ENCODE data around the gene PTPRD. TPM values are rescaled to one million over a fixed set of nuclear protein-coding genes. Genes with fewer than 3 reads are reported as not detected.

Gene PTPRD
- total RNA-seq, 2 experiments from 2014 or later = 0.03 TPM; not detected in 1

- BruUV-seq (replicated peaks) = no TSS peak
- no peaks in the 10 kb centered on the region for H3K4me1 ChIP-seq (ENCODE audit: insufficient read depth, low read length, poor library complexity, severe bottlenecking)
- no peak overlapping the region for H3K27ac ChIP-seq (ENCODE audit: low read depth, low read length, poor library complexity, severe bottlenecking)
- no peak overlapping the region for H3K4me3 ChIP-seq (ENCODE audit: low read depth, low read length, poor library complexity, severe bottlenecking)
- H3K9me3 ChIP-seq (ENCODE audit: low read length) = no peaks in the 10 kb centered on the region
- H2AFZ ChIP-seq (ENCODE audit: low read length) = no peak overlapping the region
- no peaks in the 10 kb centered on the region for H3K9me2 ChIP-seq (ENCODE audit: insufficient read depth, low read length)
- DNase-seq (ENCODE audit: low spot score) = no peak
- intact Hi-C loops (cut with micrococcal nuclease; ENCODE audit: unreplicated experiment) = no loop called here
- CTCF ChIA-PET (ENCODE audit: unreplicated experiment) = no interaction called here
- H3K36me3 ChIP-seq (ENCODE audit: insufficient read depth, low read length) = no peaks in the 10 kb centered on the region
- H3K4me2 ChIP-seq (ENCODE audit: low read length) = no peak overlapping the region
- no peaks in the 10 kb centered on the region for H4K20me1 ChIP-seq (ENCODE audit: insufficient read depth, low read length)
- POLR2A ChIA-PET = no interaction called here
- no peaks in the 10 kb centered on the region for H3K79me2 ChIP-seq (ENCODE audit: insufficient read depth, low read depth, low read length)
- no peak for TF ChIP-seq CTCF (conservative IDR thresholded peaks at IDR 0.05; ENCODE audit: low read length)
- no peak for TF ChIP-seq EZH2phosphoT487 (IDR thresholded peaks at IDR 0.05; ENCODE audit: borderline replicate concordance, low read depth, low read length)
Observed at GRCh38 chr9:8287970-8288369, 2324.8 kb downstream of the PTPRD start.

- Histone ChIP-seq H3K4me1 (ENCODE audit: insufficient read depth, low read length, poor library complexity, severe bottlenecking) (no peaks in the 10 kb centered on the region), H3K9me2 (ENCODE audit: insufficient read depth, low read length) (no peaks in the 10 kb centered on the region), H4K20me1 (ENCODE audit: insufficient read depth, low read length) (no peaks in the 10 kb centered on the region), H3K9me3 (ENCODE audit: low read length) (no peaks in the 10 kb centered on the region), H3K36me3 (ENCODE audit: insufficient read depth, low read length) (no peaks in the 10 kb centered on the region), H3K27ac (ENCODE audit: low read depth, low read length, poor library complexity, severe bottlenecking) (no peak overlapping the region), H3K4me2 (ENCODE audit: low read length) (no peak overlapping the region), H3K4me3 (ENCODE audit: low read depth, low read length, poor library complexity, severe bottlenecking) (no peak overlapping the region), H2AFZ (ENCODE audit: low read length) (no peak overlapping the region), H3K79me2 (ENCODE audit: insufficient read depth, low read depth, low read length) (no peaks in the 10 kb centered on the region)
- DNase-seq (ENCODE audit: low spot score) = no peak
- BruUV-seq (replicated peaks) = no TSS peak
- ChIA-PET POLR2A (no interaction called here), CTCF (ENCODE audit: unreplicated experiment) (no interaction called here)
- intact Hi-C loops (cut with micrococcal nuclease; ENCODE audit: unreplicated experiment) = no loop called here
- TF ChIP-seq EZH2phosphoT487 (IDR thresholded peaks at IDR 0.05; ENCODE audit: borderline replicate concordance, low read depth, low read length) = no peak
- TF ChIP-seq CTCF (conservative IDR thresholded peaks at IDR 0.05; ENCODE audit: low read length) = no peak
Observed at GRCh38 chr9:8287501-8287900, 2325.3 kb downstream of the PTPRD start.

GRCh38 chr9:8284884-8285283 is 2327.9 kb downstream of the PTPRD start:
- ChIA-PET CTCF (ENCODE audit: unreplicated experiment) (no interaction called here), POLR2A (no interaction called here)
- H3K27ac ChIP-seq (ENCODE audit: low read depth, low read length, poor library complexity, severe bottlenecking) = no peak overlapping the region
- H3K79me2 ChIP-seq (ENCODE audit: insufficient read depth, low read depth, low read length) = no peaks in the 10 kb centered on the region
- no peak overlapping the region for H3K4me3 ChIP-seq (ENCODE audit: low read depth, low read length, poor library complexity, severe bottlenecking)
- H3K9me2 ChIP-seq (ENCODE audit: insufficient read depth, low read length) = no peaks in the 10 kb centered on the region
- no TSS peak for BruUV-seq (replicated peaks)
- H3K4me1 ChIP-seq (ENCODE audit: insufficient read depth, low read length, poor library complexity, severe bottlenecking) = no peaks in the 10 kb centered on the region
- no peak for DNase-seq (ENCODE audit: low spot score)
- TF ChIP-seq CTCF (conservative IDR thresholded peaks at IDR 0.05; ENCODE audit: low read length) (no peak), EZH2phosphoT487 (IDR thresholded peaks at IDR 0.05; ENCODE audit: borderline replicate concordance, low read depth, low read length) (no peak)
- no peak overlapping the region for H2AFZ ChIP-seq (ENCODE audit: low read length)
- no peak overlapping the region for H3K4me2 ChIP-seq (ENCODE audit: low read length)
- intact Hi-C loops (cut with micrococcal nuclease; ENCODE audit: unreplicated experiment) = no loop called here
- no peaks in the 10 kb centered on the region for H4K20me1 ChIP-seq (ENCODE audit: insufficient read depth, low read length)
- H3K9me3 ChIP-seq (ENCODE audit: low read length) = no peaks in the 10 kb centered on the region
- no peaks in the 10 kb centered on the region for H3K36me3 ChIP-seq (ENCODE audit: insufficient read depth, low read length)

All from OCI-LY7 (cell line).